ENCODE data around the gene ZC3H12D.

- no peak for TF ChIP-seq CTCF (conservative IDR thresholded peaks at IDR 0.05; ENCODE audit: low read length)
- TF ChIP-seq EZH2phosphoT487 (IDR thresholded peaks at IDR 0.05; ENCODE audit: borderline replicate concordance), result no peak
Observed at GRCh38 chr6:149513915-149514314, 29.1 kb upstream of the ZC3H12D start.
